Gastroesophageal sphincter (tissue), 4 donors: Measurements from ENCODE around the gene SLC25A1. TPM values are rescaled to one million over a fixed set of nuclear protein-coding genes. Genes with fewer than 3 reads are reported as not detected.

Source experiments
- ATAC-seq: fragments of 150-250 bp; one replicate; pipeline ENCODE4 v1.9.1; 2016; ENCODE audit warnings: mild to moderate bottlenecking, moderate library complexity
- H3K27ac ChIP-seq, 4 donors: fragments of 200-600 bp; sonication (generic) in 3 of 4; 1 replicate in 3 of 4; 2 replicates in 1 of 4; pipeline ENCODE4 v1.5.1; 2016 to 2019
- H3K27me3 ChIP-seq: fragments of 200-600 bp; sonication (generic); one replicate; pipeline ENCODE4 v1.5.1; 2019
- H3K36me3 ChIP-seq, 2 donors: fragments of 200-600 bp; sonication (generic); one replicate each; pipeline ENCODE4 v1.5.1; 2019; ENCODE audit warnings: control low read depth in 1 of 2
- H3K4me1 ChIP-seq, 3 donors: fragments of 200-600 bp; sonication (generic); 1 replicate in 2 of 3; 2 replicates in 1 of 3; pipeline ENCODE4 v1.5.1; 2016 to 2019; ENCODE audit warnings: control low read depth in 2 of 3
- H3K4me3 ChIP-seq, 2 donors: fragments of 200-600 bp; sonication (generic); one replicate each; pipeline ENCODE4 v1.5.1; 2019; ENCODE audit warnings: mild to moderate bottlenecking in 1 of 2, moderate library complexity in 1 of 2
- H3K9me3 ChIP-seq, 3 donors: fragments of 200-600 bp; sonication (generic); one replicate each; pipeline ENCODE4 v1.5.1; 2017 to 2019; ENCODE audit warnings: control low read depth in 2 of 3
- EP300 ChIP-seq: sonication (generic); formaldehyde crosslinking; IDR thresholded peaks from one replicate; pipeline ENCODE4 v1.6.1; 2017; ENCODE audit warnings: antibody characterized with exemption, mild to moderate bottlenecking
- POLR2A ChIP-seq, 2 donors: fragments of 450-650 bp; IDR thresholded peaks; one replicate each; pipeline ENCODE4 v1.6.1; 2017; ENCODE audit warnings: antibody characterized with exemption in 2 of 2, mild to moderate bottlenecking in 2 of 2, moderate library complexity in 1 of 2
- POLR2AphosphoS5 ChIP-seq: sonication (generic); formaldehyde crosslinking; IDR thresholded peaks from one replicate; pipeline ENCODE4 v1.6.1; 2017; ENCODE audit warnings: antibody characterized with exemption
- WGBS, 2 donors: methylation state at CpG; one replicate each; pipeline ENCODE4 v1.1.5; 2018; ENCODE audit warnings: low coverage in 1 of 2; 5-methylcytosine and 5-hydroxymethylcytosine counted together
- total RNA-seq, 4 donors: library from RNA; depleted of rRNA; stranded (reverse); fragments of >200 nt; gene quantifications; one replicate each; pipeline ENCODE4 v1.1.0, GENCODE V29; 2016
- TF ChIP-seq, protein P1 (sequence below), 4 experiments: fragments of 200-600 bp in 2 of 4; fragments of 450-650 bp in 2 of 4; sonication (generic) in 1 of 4; IDR thresholded peaks; one replicate each; pipeline ENCODE4 v1.5.1; 2017 to 2019; ENCODE audit warnings: antibody characterized with exemption in 4 of 4, mild to moderate bottlenecking in 2 of 4, moderate library complexity in 2 of 4

The SLC25A1 gene
- total RNA-seq, 4 donors from 2014 or later, result 42.1 to 69.9 (median 51.1) TPM

DNA sequence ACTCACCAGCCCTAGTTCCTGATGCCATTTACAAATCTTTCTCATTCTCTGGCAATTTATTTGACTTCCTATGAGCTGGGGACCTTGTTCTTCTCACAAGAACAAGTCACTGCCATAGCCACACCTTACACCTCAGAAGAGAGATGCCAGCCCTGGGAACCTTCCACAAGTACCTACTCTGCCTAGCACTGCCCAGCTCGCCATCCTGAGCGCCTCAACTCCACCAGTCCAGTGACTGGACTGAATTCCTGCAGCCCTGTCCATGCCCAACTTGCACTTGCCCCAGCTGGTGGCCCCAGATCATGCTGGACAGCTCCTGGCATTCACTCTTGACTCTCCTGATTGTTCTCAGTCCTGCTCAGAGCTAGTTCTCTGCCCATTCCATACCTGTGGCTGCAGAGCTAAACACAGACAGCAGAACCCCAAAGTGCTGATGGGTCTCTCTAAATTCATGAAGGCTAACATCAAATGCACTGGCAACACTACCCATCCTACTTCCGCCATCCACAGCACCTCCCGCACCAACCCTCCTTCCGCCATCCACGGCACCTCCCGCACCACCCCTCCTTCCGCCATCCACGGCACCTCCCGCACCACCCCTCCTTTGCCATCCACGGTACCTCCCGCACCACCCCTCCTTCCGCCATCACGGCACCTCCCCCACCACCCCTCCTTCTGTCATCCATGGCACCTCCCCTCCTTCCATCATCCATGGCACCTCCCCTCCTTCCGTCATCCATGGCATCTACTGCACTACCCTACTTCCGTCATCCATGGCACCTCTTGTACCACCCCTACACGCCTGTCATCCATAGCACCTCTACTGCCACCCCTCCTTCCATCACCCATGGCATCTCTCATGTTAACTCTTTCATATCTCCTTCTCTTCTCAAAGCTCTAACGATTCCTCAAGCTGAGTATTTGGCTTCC, 23.6 kb upstream of the SLC25A1 start:
- no peak overlapping the region for H3K4me3 ChIP-seq
- peaks cover 0 to 32% of the 10 kb centered on the region in 2 donors for H3K36me3 ChIP-seq
- no peak overlapping the region for H3K27ac ChIP-seq
- no peaks in the 10 kb centered on the region for H3K4me1 ChIP-seq
- H3K27me3 ChIP-seq, result no peaks in the 10 kb centered on the region
- H3K9me3 ChIP-seq, result no peaks in the 10 kb centered on the region
- no peak for ATAC-seq
- no peak for TF ChIP-seq POLR2AphosphoS5
- no peak for TF ChIP-seq POLR2A (IDR thresholded peaks at IDR 0.05)
- TF ChIP-seq, protein P1, sequence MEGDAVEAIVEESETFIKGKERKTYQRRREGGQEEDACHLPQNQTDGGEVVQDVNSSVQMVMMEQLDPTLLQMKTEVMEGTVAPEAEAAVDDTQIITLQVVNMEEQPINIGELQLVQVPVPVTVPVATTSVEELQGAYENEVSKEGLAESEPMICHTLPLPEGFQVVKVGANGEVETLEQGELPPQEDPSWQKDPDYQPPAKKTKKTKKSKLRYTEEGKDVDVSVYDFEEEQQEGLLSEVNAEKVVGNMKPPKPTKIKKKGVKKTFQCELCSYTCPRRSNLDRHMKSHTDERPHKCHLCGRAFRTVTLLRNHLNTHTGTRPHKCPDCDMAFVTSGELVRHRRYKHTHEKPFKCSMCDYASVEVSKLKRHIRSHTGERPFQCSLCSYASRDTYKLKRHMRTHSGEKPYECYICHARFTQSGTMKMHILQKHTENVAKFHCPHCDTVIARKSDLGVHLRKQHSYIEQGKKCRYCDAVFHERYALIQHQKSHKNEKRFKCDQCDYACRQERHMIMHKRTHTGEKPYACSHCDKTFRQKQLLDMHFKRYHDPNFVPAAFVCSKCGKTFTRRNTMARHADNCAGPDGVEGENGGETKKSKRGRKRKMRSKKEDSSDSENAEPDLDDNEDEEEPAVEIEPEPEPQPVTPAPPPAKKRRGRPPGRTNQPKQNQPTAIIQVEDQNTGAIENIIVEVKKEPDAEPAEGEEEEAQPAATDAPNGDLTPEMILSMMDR (IDR thresholded peaks at IDR 0.05), result no peak
- no peak for TF ChIP-seq EP300
- WGBS, 2 donors, result 87 to 92% methylated on average over 3 to 15 of the region's 18 CpGs

DNA sequence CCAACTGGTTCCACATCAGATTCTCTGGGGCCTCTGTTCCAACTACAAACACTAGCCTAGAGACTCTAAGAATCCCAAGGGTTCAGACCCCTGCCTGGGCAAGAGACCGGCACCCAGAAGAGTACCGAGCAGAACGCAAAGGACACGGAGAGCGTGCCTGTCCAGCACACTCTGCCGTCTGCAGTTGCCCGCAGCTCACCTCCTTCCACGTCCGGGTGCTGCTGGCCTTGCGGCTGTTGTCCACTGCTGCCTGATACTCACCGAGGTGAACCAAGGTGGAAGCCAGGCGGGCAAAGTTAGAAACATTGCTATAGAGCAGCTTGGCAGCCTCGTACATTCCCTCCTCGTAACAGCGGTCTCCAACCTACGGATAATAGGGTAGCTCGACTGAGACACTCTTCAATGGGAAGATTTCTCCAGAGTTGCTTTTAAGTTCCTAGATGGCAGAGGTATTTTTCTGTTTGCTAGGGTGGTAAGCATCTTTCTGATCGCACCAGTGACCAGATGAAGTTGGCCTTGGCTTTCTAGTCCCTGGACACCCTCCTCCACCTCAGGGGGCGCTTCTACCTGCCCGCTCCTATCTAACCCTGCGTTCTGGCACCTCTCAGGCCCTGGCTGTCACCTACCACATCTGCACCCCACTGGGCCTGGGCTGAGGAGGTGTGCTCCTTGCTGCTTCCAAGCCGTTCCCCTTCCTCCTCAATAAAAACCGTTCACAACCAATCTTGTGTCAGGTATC, 22.8 kb upstream of the SLC25A1 start:
- Histone ChIP-seq H3K4me1 (no peaks in the 10 kb centered on the region), H3K36me3 (peaks cover 0 to 40% of the 10 kb centered on the region in 2 donors), H3K4me3 (no peak overlapping the region), H3K27ac (no peak overlapping the region), H3K27me3 (no peaks in the 10 kb centered on the region), H3K9me3 (no peaks in the 10 kb centered on the region)
- ATAC-seq, result no peak
- TF ChIP-seq, protein P1 (IDR thresholded peaks at IDR 0.05), result no peak
- no peak for TF ChIP-seq POLR2AphosphoS5
- TF ChIP-seq EP300, result no peak
- no peak for TF ChIP-seq POLR2A (IDR thresholded peaks at IDR 0.05)
- 88 to 96% methylated on average over 9 to 15 of the region's 23 CpGs for WGBS, 2 donors

DNA sequence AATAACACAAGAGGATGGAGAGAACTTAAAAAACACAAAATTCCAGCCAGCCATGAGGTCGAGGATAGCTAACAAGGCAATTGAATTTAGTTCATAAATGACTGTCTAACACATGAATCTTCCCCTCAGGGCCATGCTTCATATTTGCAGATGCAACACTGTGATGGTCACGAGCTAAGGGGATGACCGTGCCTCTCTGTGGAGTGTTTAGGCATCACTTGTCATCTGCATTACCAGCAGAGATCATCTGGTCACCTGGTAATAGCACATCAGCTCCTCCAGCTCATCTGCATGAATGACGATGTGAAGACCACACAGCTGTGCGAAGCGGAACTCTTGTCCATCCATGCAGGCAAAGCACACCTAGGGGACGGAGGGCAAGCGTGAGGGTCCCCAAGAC, 20.9 kb upstream of the SLC25A1 start:
- H3K36me3 ChIP-seq, result peaks cover 0 to 58% of the 10 kb centered on the region in 2 donors

DNA sequence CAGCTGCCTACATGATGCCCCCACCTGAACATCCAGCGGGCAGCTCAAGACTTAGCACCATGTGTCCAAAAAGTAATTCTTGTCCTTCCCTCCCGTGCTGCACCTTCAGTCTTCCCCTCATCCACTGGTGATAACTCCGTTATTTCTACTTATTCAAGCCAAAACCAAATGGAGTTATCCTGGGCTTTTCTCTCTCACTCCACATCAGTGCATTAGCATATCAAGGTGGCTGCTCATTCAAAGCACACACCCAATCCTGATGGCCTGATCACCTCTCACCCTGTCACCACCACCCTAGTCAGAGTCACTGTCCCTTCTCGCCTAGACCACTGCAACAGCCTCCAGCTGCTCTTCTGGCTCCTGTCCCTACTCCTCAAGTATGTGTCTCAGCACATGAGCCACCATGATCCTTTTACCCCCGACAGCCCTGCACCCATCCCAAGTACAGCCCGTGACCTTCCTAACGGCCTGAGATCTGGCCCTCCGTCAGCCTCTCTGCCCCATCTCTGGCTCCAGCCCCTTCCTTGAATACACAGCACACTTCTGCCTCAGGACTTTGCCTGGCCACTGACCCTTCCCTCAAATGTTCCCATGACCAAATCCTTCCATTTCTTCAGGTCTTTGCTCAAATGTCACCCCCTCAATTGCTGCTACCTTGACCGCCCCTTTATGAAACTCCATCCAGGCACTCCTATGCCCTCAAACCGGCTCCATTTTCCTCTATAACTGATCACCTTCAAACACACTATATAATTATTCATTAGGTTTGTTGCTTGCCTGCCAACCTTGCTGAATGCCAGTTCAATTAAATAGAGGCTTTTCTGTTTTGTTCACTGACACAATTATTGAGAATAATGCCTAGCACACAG, 19.7 kb upstream of the SLC25A1 start:
- Histone ChIP-seq H3K27ac (no peak overlapping the region), H3K4me1 (no peaks in the 10 kb centered on the region), H3K4me3 (no peak overlapping the region), H3K27me3 (no peaks in the 10 kb centered on the region), H3K36me3 (peaks cover 0 to 70% of the 10 kb centered on the region in 2 donors), H3K9me3 (no peaks in the 10 kb centered on the region)
- no peak for TF ChIP-seq POLR2A (IDR thresholded peaks at IDR 0.05)
- no peak for TF ChIP-seq POLR2AphosphoS5
- TF ChIP-seq EP300, result no peak
- TF ChIP-seq, protein P1 (IDR thresholded peaks at IDR 0.05), result no peak
- WGBS, 2 donors, result 77 to 89% methylated on average over 8 to 10 of the region's 10 CpGs
- no peak for ATAC-seq

More for the DNA sequence above, 20.9 kb upstream of the SLC25A1 start:
- H3K9me3 ChIP-seq, result no peaks in the 10 kb centered on the region
- TF ChIP-seq POLR2AphosphoS5, result no peak
- TF ChIP-seq POLR2A (IDR thresholded peaks at IDR 0.05), result no peak
- TF ChIP-seq, protein P1 (IDR thresholded peaks at IDR 0.05), result no peak
- no peak for TF ChIP-seq EP300
- no peak overlapping the region for H3K4me3 ChIP-seq
- no peak overlapping the region for H3K27ac ChIP-seq
- H3K4me1 ChIP-seq, result no peaks in the 10 kb centered on the region
- ATAC-seq, result no peak
- H3K27me3 ChIP-seq, result no peaks in the 10 kb centered on the region
- WGBS, 2 donors, result 80% methylated on average over 4 of the region's 8 CpGs; no CpG with 5 or more reads in 1 of the 2 donors
